HL-60 (cell line): Measurements from ENCODE around the gene SMAD6.

Experiments used
- CTCF ChIP-seq: IDR thresholded peaks from one replicate; pipeline ENCODE4 v1.5.1; 2011; ENCODE audit warnings: low read length, control low read depth, inconsistent platforms; ENCODE audit not compliant: insufficient read depth
- GABPA ChIP-seq: IDR thresholded peaks from 2 replicates; pipeline ENCODE4 v1.6.1; 2012; ENCODE audit warnings: low read depth
- POLR2AphosphoS5 ChIP-seq: IDR thresholded peaks from 2 replicates; pipeline ENCODE4 v1.6.1; 2012; ENCODE audit warnings: low read depth
- REST ChIP-seq: IDR thresholded peaks from 2 replicates; pipeline ENCODE4 v1.6.1; 2012; ENCODE audit warnings: low read depth; ENCODE audit not compliant: insufficient replicate concordance
- SPI1 ChIP-seq: IDR thresholded peaks from 2 replicates; pipeline ENCODE4 v1.6.1; 2012; ENCODE audit warnings: low read depth, mild to moderate bottlenecking, borderline replicate concordance

DNA sequence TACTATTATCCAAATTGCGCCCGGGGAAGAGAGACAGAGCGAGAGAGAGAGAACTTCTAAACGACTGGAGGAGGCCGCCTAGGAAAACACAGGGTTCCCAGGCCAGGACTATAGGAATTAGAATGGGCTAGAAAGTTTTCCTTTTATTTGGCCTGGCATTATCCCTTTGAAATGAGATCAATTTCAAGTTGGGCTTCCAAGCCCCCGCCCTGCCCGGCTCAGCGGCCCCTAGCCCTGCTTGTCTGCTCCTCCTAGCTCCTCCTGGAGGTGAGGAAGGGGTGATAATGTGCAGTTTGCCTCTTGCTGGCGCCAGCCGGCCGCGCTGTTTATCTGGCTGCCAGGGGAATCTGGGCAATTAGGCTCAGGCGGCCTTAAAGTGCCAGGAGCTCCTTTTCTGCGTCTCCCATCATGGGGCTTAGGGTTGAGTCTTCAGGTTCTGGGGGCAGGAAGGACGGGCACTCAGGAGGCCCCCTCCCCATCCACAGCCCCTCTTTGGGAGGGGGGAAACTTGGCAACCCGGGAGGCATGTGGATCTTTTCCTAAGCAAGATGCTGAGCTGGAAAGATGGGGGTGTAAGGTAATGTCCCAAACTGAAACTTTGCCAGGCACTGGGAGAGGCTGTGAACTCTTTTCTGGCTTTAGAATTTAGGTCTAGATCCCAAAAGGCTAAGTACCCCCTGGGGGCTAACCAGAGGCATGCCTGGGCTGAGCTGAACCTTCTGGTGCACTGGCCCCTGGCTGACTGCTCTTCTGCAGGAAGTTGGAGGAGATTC lies 5.5 kb downstream of the SMAD6 start:
- no peak for TF ChIP-seq CTCF
- no peak for TF ChIP-seq REST
- TF ChIP-seq SPI1, result no peak
- no peak for TF ChIP-seq POLR2AphosphoS5
- no peak for TF ChIP-seq GABPA
